Hepatocyte (in vitro differentiated cells): ENCODE measurements around the gene PLCD1. TPM values are rescaled to one million over a fixed set of nuclear protein-coding genes. Genes with fewer than 3 reads are reported as not detected.

Experiments
- DNase-seq: peaks from one replicate; pipeline ENCODE4 v3.0.0-alpha.2; 2016; ENCODE audit warnings: low spot score
- H2AFZ ChIP-seq: fragments of 200-600 bp; sonication (generic); 2 replicates; pipeline ENCODE4 v1.6.0; 2016; ENCODE audit warnings: antibody characterized with exemption, mild to moderate bottlenecking
- H3K27ac ChIP-seq: fragments of 200-600 bp; sonication (generic); 2 replicates; pipeline ENCODE4 v1.5.1; 2016; ENCODE audit warnings: mild to moderate bottlenecking
- H3K27me3 ChIP-seq: fragments of 200-600 bp; sonication (generic); 2 replicates; pipeline ENCODE4 v1.6.1; 2016
- H3K36me3 ChIP-seq: fragments of 200-600 bp; sonication (generic); replicated peaks from 2 replicates; pipeline ENCODE4 v1.5.1; 2016; ENCODE audit warnings: low read depth; ENCODE audit not compliant: insufficient read depth
- H3K4me1 ChIP-seq: fragments of 200-600 bp; sonication (generic); 2 replicates; pipeline ENCODE4 v1.5.1; 2016; ENCODE audit warnings: mild to moderate bottlenecking, moderate library complexity; ENCODE audit not compliant: insufficient read depth
- H3K4me2 ChIP-seq: fragments of 200-600 bp; sonication (generic); 2 replicates; pipeline ENCODE4 v1.6.0; 2016
- H3K4me3 ChIP-seq: fragments of 200-600 bp; sonication (generic); 2 replicates; pipeline ENCODE4 v1.5.1; 2016; ENCODE audit warnings: mild to moderate bottlenecking
- H3K79me2 ChIP-seq: fragments of 200-600 bp; sonication (generic); 2 replicates; pipeline ENCODE4 v1.6.0; 2017; ENCODE audit warnings: mild to moderate bottlenecking
- H3K9me2 ChIP-seq: fragments of 200-600 bp; sonication (generic); replicated peaks from 2 replicates; pipeline ENCODE4 v1.6.0; 2017; ENCODE audit warnings: mild to moderate bottlenecking; ENCODE audit not compliant: insufficient read depth
- H3K9me3 ChIP-seq: fragments of 200-600 bp; sonication (generic); 2 replicates; pipeline ENCODE4 v1.5.1; 2016; ENCODE audit warnings: low read depth, mild to moderate bottlenecking
- H4K20me1 ChIP-seq: fragments of 200-600 bp; sonication (generic); 2 replicates; pipeline ENCODE4 v1.6.0; 2016; ENCODE audit warnings: mild to moderate bottlenecking; ENCODE audit not compliant: insufficient read depth, poor library complexity, severe bottlenecking
- CTCF ChIP-seq: fragments of 200-600 bp; sonication (generic); IDR thresholded peaks from 2 replicates; pipeline ENCODE4 v1.5.1; 2016; ENCODE audit warnings: antibody characterized with exemption, mild to moderate bottlenecking; ENCODE audit not compliant: poor library complexity
- EZH2 ChIP-seq: fragments of 200-600 bp; sonication (generic); IDR thresholded peaks from 2 replicates; pipeline ENCODE4 v1.6.1; 2016; ENCODE audit warnings: antibody characterized with exemption, mild to moderate bottlenecking, borderline replicate concordance
- EZH2phosphoT487 ChIP-seq: fragments of 200-600 bp; sonication (generic); IDR thresholded peaks from one replicate; pipeline ENCODE4 v1.6.1; 2018; ENCODE audit warnings: antibody characterized with exemption, mild to moderate bottlenecking, low read depth, moderate library complexity; ENCODE audit not compliant: unreplicated experiment, severe bottlenecking
- WGBS: methylation state at CpG from one replicate; pipeline ENCODE4 v1.1.6; 2016; ENCODE audit warnings: low lambda C conversion rate; ENCODE audit errors: missing lambda C conversion rate; 5-methylcytosine and 5-hydroxymethylcytosine counted together
- polyA plus RNA-seq: library from polyadenylated mRNA; unstranded; fragments of >200 nt; fragmentation: Nextera tagmentation; extraction: Ambion mirVana; gene quantifications from 2 replicates; pipeline ENCODE4 v1.2.1, GENCODE V29; 2016
- total RNA-seq: library from RNA; depleted of rRNA; stranded (reverse); fragments of >200 nt; gene quantifications from 2 replicates; pipeline ENCODE4 v1.2.3, GENCODE V29; 2014

Gene PLCD1
- total and polyA plus RNA-seq, 2 experiments from 2014 or later = 21.7 to 22.6 TPM

GRCh38 chr3:37995652-37996641 is 33.5 kb downstream of the PLCD1 start:
- H3K4me3 ChIP-seq = no peak overlapping the region
- DNase-seq = no peak
- H4K20me1 ChIP-seq = no peaks in the 10 kb centered on the region
- H3K9me2 ChIP-seq = no peaks in the 10 kb centered on the region
- no peak overlapping the region for H2AFZ ChIP-seq
- no peaks in the 10 kb centered on the region for H3K27me3 ChIP-seq
- 84% methylated on average over 10 of the region's 10 CpGs for WGBS
- H3K27ac ChIP-seq = peak overlapping the region; percentile 40
- peaks cover 6% of the 10 kb centered on the region for H3K79me2 ChIP-seq
- TF ChIP-seq EZH2 (no peak), CTCF (peak; percentile 16), EZH2phosphoT487 (no peak)
- no peak overlapping the region for H3K4me2 ChIP-seq
- H3K9me3 ChIP-seq = no peaks in the 10 kb centered on the region
- H3K4me1 ChIP-seq = peaks cover 43% of the 10 kb centered on the region
- H3K36me3 ChIP-seq = no peaks in the 10 kb centered on the region

GRCh38 chr3:37994639-37994972 is 34.8 kb downstream of the PLCD1 start:
- H3K4me1 ChIP-seq = peaks cover 53% of the 10 kb centered on the region
- no peak for DNase-seq
- no peaks in the 10 kb centered on the region for H4K20me1 ChIP-seq
- H3K27ac ChIP-seq = peak overlapping the region; percentile 99
- no peaks in the 10 kb centered on the region for H3K36me3 ChIP-seq
- H3K79me2 ChIP-seq = peaks cover 6% of the 10 kb centered on the region
- TF ChIP-seq EZH2phosphoT487 (no peak), CTCF (no peak), EZH2 (no peak)
- WGBS = 54% methylated on average over 2 of the region's 2 CpGs
- no peaks in the 10 kb centered on the region for H3K27me3 ChIP-seq
- no peaks in the 10 kb centered on the region for H3K9me2 ChIP-seq
- H3K9me3 ChIP-seq = no peaks in the 10 kb centered on the region
- H3K4me2 ChIP-seq = peak overlapping the region; percentile 84
- H3K4me3 ChIP-seq = peak overlapping the region; percentile 59
- peak overlapping the region; percentile 73 for H2AFZ ChIP-seq

GRCh38 chr3:37993820-37994638 is 35.4 kb downstream of the PLCD1 start:
- H3K4me3 ChIP-seq = peak overlapping the region; percentile 59
- no peaks in the 10 kb centered on the region for H4K20me1 ChIP-seq

More at GRCh38 chr3:37993820-37994638, 35.4 kb downstream of the PLCD1 start:
- peaks cover 7% of the 10 kb centered on the region for H3K79me2 ChIP-seq
- H3K4me2 ChIP-seq = peak overlapping the region; percentile 84
- H3K36me3 ChIP-seq = no peaks in the 10 kb centered on the region
- no peaks in the 10 kb centered on the region for H3K9me3 ChIP-seq
- peak; percentile 88 for DNase-seq
- H3K27ac ChIP-seq = peak overlapping the region; percentile 99
- WGBS = 13% methylated on average over 46 of the region's 49 CpGs
- H2AFZ ChIP-seq = peak overlapping the region; percentile 73
- H3K27me3 ChIP-seq = no peaks in the 10 kb centered on the region
- peaks cover 53% of the 10 kb centered on the region for H3K4me1 ChIP-seq
- no peak for TF ChIP-seq CTCF
- TF ChIP-seq EZH2 = no peak
- TF ChIP-seq EZH2phosphoT487 = no peak
- H3K9me2 ChIP-seq = no peaks in the 10 kb centered on the region
